Ectodermal cell (in vitro differentiated cells): ENCODE measurements around the gene RTL5.

Source experiments
- H3K27ac ChIP-seq: 2 replicates; pipeline ENCODE4 v1.7.0; 2013; ENCODE audit warnings: mild to moderate bottlenecking, low read depth, low read length; ENCODE audit not compliant: insufficient read depth, poor library complexity, severe bottlenecking
- H3K27me3 ChIP-seq: 2 replicates; pipeline ENCODE4 v1.7.0; 2013; ENCODE audit warnings: mild to moderate bottlenecking, low read length; ENCODE audit not compliant: insufficient read depth, control insufficient read depth, poor library complexity, severe bottlenecking
- H3K36me3 ChIP-seq: one replicate; pipeline ENCODE4 v1.7.0; 2013; ENCODE audit warnings: low read length; ENCODE audit not compliant: control insufficient read depth, insufficient read depth
- H3K4me1 ChIP-seq: one replicate; pipeline ENCODE4 v1.7.0; 2013; ENCODE audit warnings: low read length; ENCODE audit not compliant: control insufficient read depth, insufficient read depth
- H3K4me3 ChIP-seq: 2 replicates; pipeline ENCODE4 v1.7.0; 2013; ENCODE audit warnings: low read depth, low read length, control low read depth; ENCODE audit not compliant: insufficient read depth
- H3K9me3 ChIP-seq: 2 replicates; pipeline ENCODE4 v1.7.0; 2013; ENCODE audit warnings: mild to moderate bottlenecking, low read length, moderate library complexity; ENCODE audit not compliant: control insufficient read depth
- WGBS, 2 experiments: methylation state at CpG; one replicate each; pipeline ENCODE4 v1.1.7; 2013; ENCODE audit warnings: missing lambda C conversion rate in 2 of 2; 5-methylcytosine and 5-hydroxymethylcytosine counted together

RTL5 gene

GRCh38 chrX:72130156-72130761 is 1.5 kb downstream of the RTL5 start:
- WGBS, 2 experiments = 78% methylated on average over 12 of the region's 12 CpGs
- Histone ChIP-seq H3K27ac (no peak overlapping the region), H3K4me3 (peak overlapping the region; percentile 43), H3K27me3 (peaks cover 29% of the 10 kb centered on the region), H3K4me1 (peaks cover 5% of the 10 kb centered on the region), H3K9me3 (no peaks in the 10 kb centered on the region), H3K36me3 (no peaks in the 10 kb centered on the region)

GRCh38 chrX:72129661-72130060 is 2.1 kb downstream of the RTL5 start:
- Histone ChIP-seq H3K36me3 (no peaks in the 10 kb centered on the region), H3K4me3 (no peak overlapping the region), H3K9me3 (no peaks in the 10 kb centered on the region), H3K27me3 (peaks cover 29% of the 10 kb centered on the region), H3K4me1 (peaks cover 5% of the 10 kb centered on the region), H3K27ac (no peak overlapping the region)
- 95% methylated on average over 16 of the region's 16 CpGs for WGBS, 2 experiments

- Histone ChIP-seq H3K27me3 (peaks cover 29% of the 10 kb centered on the region), H3K4me3 (no peak overlapping the region), H3K36me3 (no peaks in the 10 kb centered on the region), H3K9me3 (no peaks in the 10 kb centered on the region), H3K4me1 (peaks cover 5% of the 10 kb centered on the region), H3K27ac (no peak overlapping the region)
- WGBS, 2 experiments = 81 to 84% methylated on average over 6 of the region's 6 CpGs
Measured at GRCh38 chrX:72128881-72129280, 2.8 kb downstream of the RTL5 start.

GRCh38 chrX:72128183-72128834 is 3.4 kb downstream of the RTL5 start:
- H3K4me3 ChIP-seq = no peak overlapping the region
- H3K4me1 ChIP-seq = peaks cover 5% of the 10 kb centered on the region
- whole genome bisulfite sequencing, 2 experiments = 75 to 79% methylated on average over 4 of the region's 4 CpGs
- H3K9me3 ChIP-seq = no peaks in the 10 kb centered on the region
- H3K27me3 ChIP-seq = peaks cover 29% of the 10 kb centered on the region
- no peaks in the 10 kb centered on the region for H3K36me3 ChIP-seq
- no peak overlapping the region for H3K27ac ChIP-seq

GRCh38 chrX:72127332-72127731 is 4.4 kb downstream of the RTL5 start:
- WGBS, 2 experiments = 94 to 97% methylated on average over 3 of the region's 3 CpGs
- H3K27ac ChIP-seq = no peak overlapping the region
- H3K36me3 ChIP-seq = no peaks in the 10 kb centered on the region
- H3K9me3 ChIP-seq = no peaks in the 10 kb centered on the region
- H3K27me3 ChIP-seq = peaks cover 20% of the 10 kb centered on the region
- H3K4me1 ChIP-seq = peaks cover under 1% of the 10 kb centered on the region
- no peak overlapping the region for H3K4me3 ChIP-seq

GRCh38 chrX:72126539-72127140 is 5.1 kb downstream of the RTL5 start:
- Histone ChIP-seq H3K4me1 (no peaks in the 10 kb centered on the region), H3K4me3 (no peak overlapping the region), H3K9me3 (no peaks in the 10 kb centered on the region), H3K36me3 (no peaks in the 10 kb centered on the region), H3K27ac (no peak overlapping the region), H3K27me3 (peaks cover 20% of the 10 kb centered on the region)
- 29 to 31% methylated on average over 9 of the region's 9 CpGs for WGBS, 2 experiments

- no peak overlapping the region for H3K4me3 ChIP-seq
- WGBS, 2 experiments = 67 to 88% methylated on average over 2 to 3 of the region's 3 CpGs
Measured at GRCh38 chrX:72126048-72126415, 5.7 kb downstream of the RTL5 start.

GRCh38 chrX:72125331-72126047 is 6.2 kb downstream of the RTL5 start:
- Histone ChIP-seq H3K27ac (no peak overlapping the region), H3K4me1 (no peaks in the 10 kb centered on the region), H3K4me3 (no peak overlapping the region), H3K9me3 (no peaks in the 10 kb centered on the region), H3K27me3 (peaks cover 11% of the 10 kb centered on the region), H3K36me3 (no peaks in the 10 kb centered on the region)
- 77% methylated on average over 5 to 6 of the region's 6 CpGs for WGBS, 2 experiments

More at GRCh38 chrX:72126048-72126415, 5.7 kb downstream of the RTL5 start:
- H3K9me3 ChIP-seq = no peaks in the 10 kb centered on the region
- no peaks in the 10 kb centered on the region for H3K36me3 ChIP-seq
- no peak overlapping the region for H3K27ac ChIP-seq
- H3K27me3 ChIP-seq = peaks cover 16% of the 10 kb centered on the region
- no peaks in the 10 kb centered on the region for H3K4me1 ChIP-seq

- Histone ChIP-seq H3K9me3 (no peaks in the 10 kb centered on the region), H3K27ac (no peak overlapping the region), H3K4me1 (no peaks in the 10 kb centered on the region), H3K36me3 (no peaks in the 10 kb centered on the region), H3K4me3 (no peak overlapping the region), H3K27me3 (peaks cover 2% of the 10 kb centered on the region)
- 86 to 87% methylated on average over 8 of the region's 8 CpGs for WGBS, 2 experiments
Measured at GRCh38 chrX:72124540-72125201, 7.0 kb downstream of the RTL5 start.
